ENCODE measurements around the gene SLFN12L. TPM values are rescaled to one million over a fixed set of nuclear protein-coding genes. Genes with fewer than 3 reads are reported as not detected.
"Not testable (repeated sequence)": the region's sequence is repeated elsewhere in the genome, so short reads cannot be mapped to it uniquely, and the experiment has no call there.

The SLFN12L gene
- total RNA-seq, 2 experiments from 2014 or later, result 23.5 to 25.2 TPM

DNA sequence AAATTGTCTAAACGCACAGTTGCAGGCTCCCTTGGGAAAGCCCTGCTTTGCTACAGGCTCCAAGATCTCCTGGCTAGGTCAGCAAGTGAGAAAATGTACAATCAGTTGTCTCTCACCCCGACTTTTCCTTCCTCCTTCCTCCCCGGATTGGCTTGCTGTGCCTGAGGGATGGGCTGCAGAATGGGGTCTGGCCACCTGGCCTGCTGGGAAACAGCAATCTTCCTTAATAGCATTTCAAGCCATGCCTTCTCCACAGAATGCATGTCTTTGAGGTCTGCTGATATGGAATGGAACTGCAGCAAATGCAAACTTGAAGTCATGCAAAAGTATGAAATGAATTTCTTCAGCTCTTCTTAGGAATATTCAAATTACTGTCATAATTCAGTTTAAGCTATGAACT is 46.1 kb downstream of the SLFN12L start:
- H3K4me1 Mint-ChIP-seq (ENCODE audit: low read depth), result peaks cover 48% of the 10 kb centered on the region
- H3K36me3 Mint-ChIP-seq (ENCODE audit: low read depth), result peaks cover 42% of the 10 kb centered on the region
- no peaks in the 10 kb centered on the region for H3K27me3 Mint-ChIP-seq (ENCODE audit: low read depth)
- DNase-seq, result no peak
- no peak overlapping the region for H3K27ac Mint-ChIP-seq
- intact Hi-C loops (cut with micrococcal nuclease), result no loop called here
- no peak overlapping the region for H3K4me3 Mint-ChIP-seq
- CTCF ChIA-PET, result interaction anchor here (1.4 kb wide), 1 partner anchor 42 kb away, joined by 3 read pairs; no protein-coding TSS in a partner anchor
- H3K9me3 Mint-ChIP-seq, result peaks cover 15% of the 10 kb centered on the region

GRCh38 chr17:35489944-35490343 is 47.5 kb downstream of the SLFN12L start:
- DNase-seq, result no peak
- Mint-ChIP-seq H3K27ac (no peak overlapping the region), H3K9me3 (peaks cover 24% of the 10 kb centered on the region), H3K36me3 (ENCODE audit: low read depth) (peaks cover 55% of the 10 kb centered on the region), H3K4me3 (no peak overlapping the region), H3K27me3 (ENCODE audit: low read depth) (no peaks in the 10 kb centered on the region), H3K4me1 (ENCODE audit: low read depth) (peaks cover 45% of the 10 kb centered on the region)
- intact Hi-C loops (cut with micrococcal nuclease), result loop anchor here (2.0 to 5.0 kb wide), 3 partner anchors 115 to 328 kb away; partner anchors contain the start of gene SLFN5
- CTCF ChIA-PET, result no interaction called here

GRCh38 chr17:35488991-35489390 is 48.5 kb downstream of the SLFN12L start:
- Mint-ChIP-seq H3K36me3 (ENCODE audit: low read depth) (peaks cover 60% of the 10 kb centered on the region), H3K9me3 (peaks cover 32% of the 10 kb centered on the region), H3K4me3 (no peak overlapping the region), H3K27me3 (ENCODE audit: low read depth) (no peaks in the 10 kb centered on the region), H3K4me1 (ENCODE audit: low read depth) (peaks cover 42% of the 10 kb centered on the region), H3K27ac (no peak overlapping the region)
- intact Hi-C loops (cut with micrococcal nuclease), result loop anchor here (2.0 to 5.0 kb wide), 3 partner anchors 114 to 327 kb away; partner anchors contain the start of gene SLFN5
- CTCF ChIA-PET, result interaction anchor here (1.0 to 2.1 kb wide), 2 partner anchors 8 to 116 kb away, joined by 3 to 7 read pairs; partner anchors contain the start of gene SLFN11
- no peak for DNase-seq

DNA sequence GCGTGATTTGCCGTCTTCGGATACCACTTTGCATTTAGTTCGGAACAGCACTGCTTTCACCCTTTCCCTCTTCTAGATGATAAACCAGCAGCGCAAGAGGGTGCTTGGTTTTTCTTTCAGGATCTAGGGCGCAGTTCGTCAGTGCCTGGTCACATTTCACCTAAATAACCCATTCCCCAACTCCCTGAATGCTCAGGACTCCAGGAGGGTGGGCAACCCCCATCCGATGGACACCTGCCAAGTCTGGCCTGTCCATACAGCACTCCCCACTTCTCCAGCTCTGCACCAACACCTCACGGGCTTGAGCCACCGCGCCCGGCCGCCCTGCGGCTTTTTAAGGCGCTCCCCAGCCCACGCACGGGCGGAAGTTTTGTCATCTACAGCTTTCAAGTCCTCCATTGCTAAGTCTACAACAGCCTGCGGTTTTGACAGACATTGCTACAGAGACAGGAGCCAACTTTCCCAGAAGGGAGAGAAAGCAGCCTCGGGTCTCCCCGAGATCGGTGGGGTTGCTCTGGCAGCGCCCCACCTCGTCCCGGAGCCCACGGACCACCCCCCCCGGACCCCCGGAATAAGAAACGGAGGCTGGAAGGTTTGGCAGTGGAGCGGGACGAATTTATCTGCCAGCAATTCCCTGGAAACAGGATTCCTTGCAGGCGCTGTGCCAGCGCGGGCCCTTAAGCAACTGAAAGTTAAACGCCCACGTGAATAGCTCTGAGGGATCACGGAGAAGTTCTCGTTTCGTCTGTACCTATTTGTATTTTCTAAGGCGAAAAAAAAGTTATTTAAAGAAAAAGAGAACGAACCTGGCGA is 50.4 kb downstream of the SLFN12L start:
- H3K36me3 Mint-ChIP-seq (ENCODE audit: low read depth), result peaks cover 69% of the 10 kb centered on the region
- H3K4me3 Mint-ChIP-seq, result peak overlapping the region; percentile 82
- peak overlapping the region; percentile 83 for H3K27ac Mint-ChIP-seq
- intact Hi-C loops (cut with micrococcal nuclease), result loop anchor here (1.0 to 5.0 kb wide), 5 partner anchors 39 to 325 kb away; partner anchors contain the start of genes SLFN12L and SLFN13
- DNase-seq, result peak; percentile 90
- CTCF ChIA-PET, result interaction anchor here (1.0 to 2.4 kb wide), 4 partner anchors 39 to 180 kb away, joined by 3 to 12 read pairs (median 5); partner anchors contain the start of genes SLFN11 and SLFN13
- no peaks in the 10 kb centered on the region for H3K27me3 Mint-ChIP-seq (ENCODE audit: low read depth)
- H3K9me3 Mint-ChIP-seq, result peaks cover 42% of the 10 kb centered on the region
- H3K4me1 Mint-ChIP-seq (ENCODE audit: low read depth), result peaks cover 27% of the 10 kb centered on the region

GRCh38 chr17:35479271-35479670 is 58.2 kb downstream of the SLFN12L start:
- intact Hi-C loops (cut with micrococcal nuclease), result no loop called here
- Mint-ChIP-seq H3K27me3 (ENCODE audit: low read depth) (no peaks in the 10 kb centered on the region), H3K9me3 (peaks cover 44% of the 10 kb centered on the region), H3K4me3 (no peak overlapping the region), H3K36me3 (ENCODE audit: low read depth) (peaks cover 81% of the 10 kb centered on the region), H3K27ac (no peak overlapping the region), H3K4me1 (ENCODE audit: low read depth) (peaks cover 23% of the 10 kb centered on the region)
- DNase-seq, result no peak
- CTCF ChIA-PET, result no interaction called here

- DNase-seq, result no peak
- H3K27me3 Mint-ChIP-seq (ENCODE audit: low read depth), result no peaks in the 10 kb centered on the region
- H3K9me3 Mint-ChIP-seq, result peaks cover 45% of the 10 kb centered on the region
- H3K4me1 Mint-ChIP-seq (ENCODE audit: low read depth), result peaks cover 23% of the 10 kb centered on the region
- no peak overlapping the region for H3K4me3 Mint-ChIP-seq
- CTCF ChIA-PET, result no interaction called here
- H3K36me3 Mint-ChIP-seq (ENCODE audit: low read depth), result peaks cover 80% of the 10 kb centered on the region
- no peak overlapping the region for H3K27ac Mint-ChIP-seq
- intact Hi-C loops (cut with micrococcal nuclease), result no loop called here
Observed at GRCh38 chr17:35477248-35477647, 60.2 kb downstream of the SLFN12L start.

DNA sequence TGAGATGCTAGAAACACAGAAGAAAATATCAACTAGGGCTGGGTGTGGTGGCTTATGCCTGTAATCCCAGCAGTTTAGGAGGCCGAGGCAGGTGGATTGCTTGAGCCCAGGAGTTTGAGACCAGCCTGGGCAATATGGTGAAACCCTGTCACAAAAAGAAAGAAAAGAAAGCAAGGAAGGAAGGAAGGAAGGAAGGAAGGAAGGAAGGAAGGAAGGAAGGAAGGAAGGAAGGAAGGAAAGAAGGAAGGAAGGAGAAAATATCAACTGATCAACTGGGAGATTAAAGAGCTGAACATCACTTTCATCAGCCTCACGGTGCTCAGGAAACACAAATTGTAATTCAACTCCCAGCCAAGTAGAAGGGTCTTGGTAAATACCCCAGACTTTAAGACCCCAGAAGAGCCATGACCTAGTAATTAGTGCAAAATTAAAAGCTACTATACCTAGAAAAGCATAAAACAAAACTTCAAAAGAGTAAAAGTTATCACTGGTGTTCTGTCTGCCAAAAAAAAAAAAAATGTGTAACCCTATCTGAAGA is 61.1 kb downstream of the SLFN12L start:
- H3K4me3 Mint-ChIP-seq, result no peak overlapping the region
- peaks cover 49% of the 10 kb centered on the region for H3K9me3 Mint-ChIP-seq
- H3K27me3 Mint-ChIP-seq (ENCODE audit: low read depth), result no peaks in the 10 kb centered on the region
- DNase-seq, result no peak
- H3K27ac Mint-ChIP-seq, result no peak overlapping the region
- CTCF ChIA-PET, result no interaction called here
- intact Hi-C loops (cut with micrococcal nuclease), result no loop called here
- H3K36me3 Mint-ChIP-seq (ENCODE audit: low read depth), result peaks cover 73% of the 10 kb centered on the region
- peaks cover 20% of the 10 kb centered on the region for H3K4me1 Mint-ChIP-seq (ENCODE audit: low read depth)

DNA sequence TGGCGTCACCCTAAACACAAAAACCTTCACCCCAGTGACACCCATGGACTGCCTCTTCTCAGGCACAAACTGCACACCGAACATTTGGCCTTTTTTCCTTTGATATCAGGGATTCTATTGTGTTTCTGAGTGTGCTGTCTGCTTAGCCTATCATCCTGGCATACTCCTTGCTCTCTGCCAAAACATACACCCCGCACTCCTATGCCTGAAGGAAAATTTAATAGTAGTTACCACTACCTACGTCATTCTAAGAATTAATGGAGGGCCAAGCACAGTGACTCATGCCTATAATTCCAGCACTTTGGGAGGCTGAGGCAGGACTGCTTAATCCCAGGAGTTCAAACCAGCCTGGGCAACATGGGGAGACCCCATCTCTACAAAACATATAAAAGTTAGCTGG is 69.0 kb downstream of the SLFN12L start:
- Mint-ChIP-seq H3K4me1 (ENCODE audit: low read depth) (peaks cover 20% of the 10 kb centered on the region), H3K27ac (no peak overlapping the region)

GRCh38 chr17:35467824-35468223 is 69.7 kb downstream of the SLFN12L start:
- DNase-seq, result no peak
- H3K9me3 Mint-ChIP-seq, result peaks cover 15% of the 10 kb centered on the region
- peaks cover 7% of the 10 kb centered on the region for H3K36me3 Mint-ChIP-seq (ENCODE audit: low read depth)
- intact Hi-C loops (cut with micrococcal nuclease), result no loop called here
- CTCF ChIA-PET, result no interaction called here
- no peak overlapping the region for H3K4me3 Mint-ChIP-seq
- H3K27ac Mint-ChIP-seq, result no peak overlapping the region
- peaks cover 20% of the 10 kb centered on the region for H3K4me1 Mint-ChIP-seq (ENCODE audit: low read depth)
- no peaks in the 10 kb centered on the region for H3K27me3 Mint-ChIP-seq (ENCODE audit: low read depth)

More for the DNA sequence above, 69.0 kb downstream of the SLFN12L start:
- peaks cover 13% of the 10 kb centered on the region for H3K36me3 Mint-ChIP-seq (ENCODE audit: low read depth)
- CTCF ChIA-PET, result no interaction called here
- H3K4me3 Mint-ChIP-seq, result no peak overlapping the region
- H3K27me3 Mint-ChIP-seq (ENCODE audit: low read depth), result no peaks in the 10 kb centered on the region
- intact Hi-C loops (cut with micrococcal nuclease), result no loop called here
- peaks cover 22% of the 10 kb centered on the region for H3K9me3 Mint-ChIP-seq
- no peak for DNase-seq

GRCh38 chr17:35460354-35460851 is 77.1 kb downstream of the SLFN12L start:
- Mint-ChIP-seq H3K27me3 (ENCODE audit: low read depth) (no peaks in the 10 kb centered on the region), H3K27ac (no peak overlapping the region), H3K4me1 (ENCODE audit: low read depth) (peaks cover 16% of the 10 kb centered on the region), H3K36me3 (ENCODE audit: low read depth) (peaks cover 14% of the 10 kb centered on the region), H3K9me3 (peaks cover 24% of the 10 kb centered on the region), H3K4me3 (peak overlapping the region; percentile 61)
- peak; percentile 58 for DNase-seq
- CTCF ChIA-PET, result no interaction called here
- intact Hi-C loops (cut with micrococcal nuclease), result no loop called here

DNA sequence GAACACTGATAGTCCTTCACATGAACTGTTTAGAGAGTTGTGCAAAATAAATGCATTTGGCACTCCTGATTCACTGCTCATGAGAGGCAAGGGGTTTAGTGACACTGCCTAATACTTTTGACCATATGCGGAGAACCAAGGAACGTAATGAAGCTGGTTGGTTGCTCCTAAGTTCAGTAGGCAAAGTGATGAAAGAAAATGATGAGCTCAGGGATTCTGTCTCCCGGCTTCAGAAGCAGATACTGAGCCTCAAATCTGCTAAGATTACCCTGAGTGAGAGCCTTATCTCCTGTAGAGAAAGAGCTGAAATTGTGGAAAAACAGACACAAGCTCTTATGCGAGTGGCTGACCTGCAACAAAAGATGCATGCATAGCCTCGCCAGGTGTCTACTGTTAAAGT is 83.4 kb downstream of the SLFN12L start:
- intact Hi-C loops (cut with micrococcal nuclease); H3K36me3 Mint-ChIP-seq (ENCODE audit: low read depth); H3K4me3 Mint-ChIP-seq; CTCF ChIA-PET; H3K27me3 Mint-ChIP-seq (ENCODE audit: low read depth); H3K27ac Mint-ChIP-seq; DNase-seq; H3K4me1 Mint-ChIP-seq (ENCODE audit: low read depth): not testable (repeated sequence)
- peaks cover 21% of the 10 kb centered on the region for H3K9me3 Mint-ChIP-seq

- H3K36me3 Mint-ChIP-seq (ENCODE audit: low read depth), result no peaks in the 10 kb centered on the region
- H3K4me1 Mint-ChIP-seq (ENCODE audit: low read depth), result peaks cover under 1% of the 10 kb centered on the region
- intact Hi-C loops (cut with micrococcal nuclease), result no loop called here
- H3K9me3 Mint-ChIP-seq, result peaks cover 15% of the 10 kb centered on the region
- no peak overlapping the region for H3K4me3 Mint-ChIP-seq
- H3K27ac Mint-ChIP-seq, result no peak overlapping the region
- DNase-seq, result no peak
- CTCF ChIA-PET, result no interaction called here
- no peaks in the 10 kb centered on the region for H3K27me3 Mint-ChIP-seq (ENCODE audit: low read depth)
Observed at GRCh38 chr17:35453171-35453570, 84.3 kb downstream of the SLFN12L start.
